ENCODE results near the gene PRKCH. TPM values are rescaled to one million over a fixed set of nuclear protein-coding genes. Genes with fewer than 3 reads are reported as not detected.

Gene PRKCH
- total RNA-seq, 1 experiment from 2014 or later = 10.3 TPM

- TF ChIP-seq ZNF512 (CRISPR knock-in tag; IDR thresholded peaks at IDR 0.05; ENCODE audit: borderline replicate concordance) (no peak), ZSCAN18 (CRISPR knock-in tag; IDR thresholded peaks at IDR 0.05) (no peak), ATF1 (CRISPR knock-in tag; IDR thresholded peaks at IDR 0.05) (no peak), ZMAT4 (CRISPR knock-in tag; IDR thresholded peaks at IDR 0.05) (no peak), TEAD1 (CRISPR knock-in tag; IDR thresholded peaks at IDR 0.05) (no peak), NR1H2 (CRISPR knock-in tag; IDR thresholded peaks at IDR 0.05) (no peak), ZNF423 (CRISPR knock-in tag; IDR thresholded peaks at IDR 0.05) (no peak), IRF2 (CRISPR knock-in tag; IDR thresholded peaks at IDR 0.05; ENCODE audit: borderline replicate concordance, low read depth) (no peak), ATF6 (CRISPR knock-in tag; IDR thresholded peaks at IDR 0.05) (no peak), AR (CRISPR knock-in tag; IDR thresholded peaks at IDR 0.05) (no peak), FOXK1 (CRISPR knock-in tag; IDR thresholded peaks at IDR 0.05) (no peak), NR2C2 (CRISPR knock-in tag; IDR thresholded peaks at IDR 0.05) (no peak), CDX4 (CRISPR knock-in tag; IDR thresholded peaks at IDR 0.05; ENCODE audit: borderline replicate concordance) (no peak), E2F5 (CRISPR knock-in tag; IDR thresholded peaks at IDR 0.05) (no peak), ZNF396 (CRISPR knock-in tag; IDR thresholded peaks at IDR 0.05; ENCODE audit: borderline replicate concordance) (no peak)
- Mint-ChIP-seq H3K4me3 (no peak overlapping the region), H3K9me3 (no peaks in the 10 kb centered on the region), H3K4me1 (no peaks in the 10 kb centered on the region), H3K27ac (no peak overlapping the region), H3K36me3 (no peaks in the 10 kb centered on the region), H3K27me3 (ENCODE audit: low read depth) (no peaks in the 10 kb centered on the region; the same call in 1 of the 2 replicates)
- ChIA-PET CTCF (no interaction called here), POLR2A (no interaction called here)
- DNase-seq (ENCODE audit: low spot score) = no peak
- no peak for ATAC-seq
These were observed 70.9 kb downstream of the PRKCH start for GRCh38 chr14:61392297-61392696.

- ATAC-seq (no peak), DNase-seq (ENCODE audit: low spot score) (no peak)
- Mint-ChIP-seq H3K9me3 (no peaks in the 10 kb centered on the region), H3K4me3 (no peak overlapping the region), H3K27me3 (ENCODE audit: low read depth) (no peaks in the 10 kb centered on the region; the same call in 1 of the 2 replicates), H3K36me3 (no peaks in the 10 kb centered on the region), H3K4me1 (no peaks in the 10 kb centered on the region), H3K27ac (no peak overlapping the region)
- POLR2A ChIA-PET = no interaction called here
- CTCF ChIA-PET = no interaction called here
- TF ChIP-seq ETV6 (CRISPR knock-in tag; IDR thresholded peaks at IDR 0.05) (no peak), KAT7 (CRISPR knock-in tag; IDR thresholded peaks at IDR 0.05; ENCODE audit: borderline replicate concordance) (no peak), ZBTB21 (CRISPR knock-in tag; IDR thresholded peaks at IDR 0.05; ENCODE audit: borderline replicate concordance) (no peak), HMGA2 (CRISPR knock-in tag; IDR thresholded peaks at IDR 0.05) (no peak), ZNF281 (CRISPR knock-in tag; IDR thresholded peaks at IDR 0.05) (no peak), FOXP4 (CRISPR knock-in tag; IDR thresholded peaks at IDR 0.05) (no peak)
These were observed 73.2 kb downstream of the PRKCH start for GRCh38 chr14:61394542-61394941.

Data from WTC11 (cell line).